ENCODE data around the gene GPR139. TPM values are rescaled to one million over a fixed set of nuclear protein-coding genes. Genes with fewer than 3 reads are reported as not detected.

The GPR139 gene
- not detected for polyA plus RNA-seq (ENCODE audit: insufficient read length)
- long read RNA-seq, donor 1: 0 reads
- long read RNA-seq, donor 2: 0 reads
- long read RNA-seq, donor 3: 0 reads
- long read RNA-seq, donor 4: 0 reads
- long read RNA-seq, donor 5: 0 reads
- long read RNA-seq, donor 6: 0 reads
- long read RNA-seq, donor 7: 0 reads
- long read RNA-seq, donor 8: 0 reads

- no peak for DNase-seq
These were observed at the start of gene GPR139 for GRCh38 chr16:20073203-20074098. Gene GPR139 (minus strand): TSS chr16:20073890. CDS start chr16:20073616, 274 bp downstream.

DNA sequence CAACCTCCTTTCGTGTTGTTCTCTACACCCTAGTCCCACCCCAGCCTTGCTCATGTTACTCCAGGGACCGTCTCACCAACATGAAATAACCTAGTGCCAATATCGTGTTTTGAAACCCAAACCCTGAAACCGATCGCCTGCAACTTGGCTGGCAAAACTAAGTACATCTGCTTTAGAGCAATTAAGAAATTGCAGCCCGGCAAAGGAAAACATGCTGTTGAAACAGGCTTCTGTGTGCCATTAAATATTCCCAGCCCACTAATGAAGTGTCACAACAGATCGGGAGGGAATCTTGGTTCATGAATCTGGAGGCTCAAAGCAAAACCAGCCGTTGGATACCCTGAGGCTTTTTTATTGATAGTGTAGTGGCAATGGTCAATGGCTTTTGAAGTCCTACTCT, 48.3 kb upstream of the GPR139 start:
- DNase-seq: no peak

DNA sequence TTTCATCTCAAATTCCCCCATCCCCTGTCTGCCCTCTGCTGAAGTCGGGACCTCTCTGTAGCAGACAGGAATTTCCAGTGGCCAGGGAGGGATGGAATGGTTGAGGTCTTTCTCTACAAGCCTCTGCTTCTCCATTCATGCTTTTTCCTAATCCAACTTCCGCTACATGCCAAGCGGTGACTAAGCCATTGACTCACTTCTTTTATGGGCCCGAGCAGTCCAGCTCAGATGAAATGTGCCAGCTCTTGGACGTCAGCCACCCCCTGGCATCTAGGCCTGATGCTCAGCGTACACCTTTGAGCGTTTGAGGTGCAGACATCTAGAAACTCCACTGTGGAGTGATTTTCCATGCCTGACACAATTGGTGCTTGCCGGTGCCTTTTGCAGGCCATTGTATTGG, 40.7 kb upstream of the GPR139 start:
- no peak for DNase-seq

GRCh38 chr16:20111143-20111542, 37.5 kb upstream of the GPR139 start:
- DNase-seq: no peak

DNA sequence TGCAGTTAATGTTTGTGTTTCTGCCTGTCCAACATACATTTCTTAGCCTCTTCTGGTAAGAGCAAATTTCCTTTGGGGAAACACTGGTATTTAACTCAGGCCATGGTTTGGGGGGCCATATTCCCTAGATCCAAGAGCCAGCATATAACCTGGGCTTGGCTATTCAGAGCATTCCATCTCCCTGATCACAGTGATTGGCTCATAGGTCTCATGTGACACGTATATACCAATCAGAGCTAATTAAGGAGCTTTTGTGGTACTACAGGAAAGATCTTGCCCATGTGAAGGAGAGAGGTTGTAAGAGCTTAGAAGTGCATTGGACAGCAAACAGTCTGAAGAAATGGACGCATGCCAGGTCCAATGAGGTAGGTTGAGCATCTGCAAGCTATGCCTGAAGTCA, 33.4 kb upstream of the GPR139 start:
- no peak for DNase-seq

DNA sequence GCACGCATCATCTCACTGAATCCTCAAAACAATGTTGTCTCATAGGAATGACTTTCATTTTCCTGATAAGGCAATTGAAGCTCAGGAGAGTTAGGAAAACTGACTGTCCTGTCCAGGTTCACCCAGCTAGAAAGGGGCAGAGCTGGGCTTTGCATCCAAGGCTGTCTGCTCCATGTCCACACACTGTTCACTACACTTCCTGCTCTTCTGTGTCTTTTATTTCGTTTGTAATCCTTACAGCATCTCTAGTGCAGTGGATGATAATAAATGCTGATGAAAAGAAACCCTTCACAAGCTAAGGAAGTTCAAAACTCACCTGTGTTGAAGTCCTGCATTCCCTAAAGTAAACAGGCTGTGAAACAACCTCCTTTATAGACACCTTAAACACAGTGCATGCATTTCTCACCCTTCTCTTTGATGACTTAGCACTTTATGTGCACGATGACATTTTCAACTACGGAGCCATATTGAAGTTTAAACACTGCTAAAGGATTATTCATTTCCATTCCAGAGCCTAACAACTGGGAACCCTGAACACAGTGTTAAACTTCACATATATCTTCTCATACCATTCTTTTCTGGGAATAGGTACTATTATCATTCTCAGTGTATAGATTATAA, 31.0 kb upstream of the GPR139 start:
- no peak for DNase-seq

- no peak for DNase-seq
These were observed 28.8 kb upstream of the GPR139 start for GRCh38 chr16:20102521-20102920.

- no peak for DNase-seq
These were observed 28.3 kb upstream of the GPR139 start for GRCh38 chr16:20102021-20102420.

GRCh38 chr16:20099375-20099774, 25.7 kb upstream of the GPR139 start:
- no peak for DNase-seq

DNA sequence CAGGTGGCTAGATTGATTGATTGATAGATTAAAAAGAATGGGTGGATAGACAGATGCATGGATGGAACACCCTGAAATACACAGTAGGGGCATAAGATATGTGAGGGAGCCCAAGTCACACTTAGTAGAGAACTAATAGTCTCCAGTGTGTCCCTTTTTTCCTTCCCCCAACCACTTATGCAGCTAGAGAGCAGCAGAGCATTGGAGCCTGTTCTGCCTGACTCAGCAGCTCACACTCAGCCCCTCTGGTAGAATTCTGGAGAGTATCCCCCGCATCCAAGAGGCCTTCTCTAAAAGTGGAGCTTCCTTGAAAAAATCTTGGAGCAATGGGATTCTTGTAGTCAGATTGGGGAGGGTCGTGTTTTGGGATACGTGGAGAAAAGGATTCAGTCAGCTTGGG, 20.5 kb upstream of the GPR139 start:
- no peak for DNase-seq

GRCh38 chr16:20089246-20089965, 15.7 kb upstream of the GPR139 start:
- no peak for DNase-seq

DNA sequence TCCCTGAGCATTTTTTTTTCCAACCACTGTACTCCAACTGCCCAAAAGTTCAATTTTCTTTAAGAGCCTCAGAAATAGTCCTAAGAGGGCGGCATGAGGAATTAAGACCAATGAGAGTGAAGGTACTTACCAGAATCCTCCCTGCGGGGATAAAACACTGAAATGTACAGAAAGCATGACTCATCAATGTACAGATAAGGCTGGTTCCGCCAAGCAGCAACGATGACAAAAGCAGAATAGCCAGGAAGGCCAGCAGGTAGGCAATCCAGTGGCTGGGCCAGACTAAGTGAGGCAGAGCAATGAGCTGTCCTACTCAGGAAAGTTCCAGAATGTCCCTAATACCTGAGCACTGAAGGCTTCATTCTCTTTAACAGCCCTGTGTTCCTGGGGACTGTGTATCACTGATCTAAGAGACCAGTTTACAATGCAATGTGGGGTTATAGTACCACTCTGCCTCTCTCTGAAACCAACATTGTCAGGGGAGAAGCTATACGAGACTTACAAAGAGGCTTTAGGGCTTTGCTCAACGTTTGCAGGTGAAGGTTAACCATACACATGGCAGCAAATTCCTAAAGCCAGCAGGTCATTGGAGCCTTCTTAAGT, 11.0 kb upstream of the GPR139 start:
- DNase-seq: no peak

- DNase-seq: no peak
These were observed 5.4 kb upstream of the GPR139 start for GRCh38 chr16:20079106-20079505.

DNA sequence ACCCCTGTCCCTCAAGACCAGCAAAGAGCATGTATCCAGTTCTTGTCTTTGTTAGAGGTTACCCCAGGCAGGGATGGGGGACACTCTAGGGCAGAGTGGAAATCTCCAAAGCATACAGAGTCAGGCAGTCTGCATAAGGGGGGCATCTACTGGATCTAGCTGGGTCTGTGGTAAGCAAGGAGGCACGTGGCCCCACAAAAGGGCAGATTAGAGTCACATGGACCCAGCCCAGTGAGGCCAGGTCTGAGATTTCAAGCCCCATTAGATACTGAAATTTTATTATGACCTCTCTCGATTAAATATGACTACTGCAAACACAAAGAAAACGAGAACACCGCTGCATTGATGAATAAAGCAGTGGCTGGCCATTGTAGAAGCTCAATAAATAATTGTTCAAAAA, 1.6 kb upstream of the GPR139 start:
- no peak for DNase-seq

DNA sequence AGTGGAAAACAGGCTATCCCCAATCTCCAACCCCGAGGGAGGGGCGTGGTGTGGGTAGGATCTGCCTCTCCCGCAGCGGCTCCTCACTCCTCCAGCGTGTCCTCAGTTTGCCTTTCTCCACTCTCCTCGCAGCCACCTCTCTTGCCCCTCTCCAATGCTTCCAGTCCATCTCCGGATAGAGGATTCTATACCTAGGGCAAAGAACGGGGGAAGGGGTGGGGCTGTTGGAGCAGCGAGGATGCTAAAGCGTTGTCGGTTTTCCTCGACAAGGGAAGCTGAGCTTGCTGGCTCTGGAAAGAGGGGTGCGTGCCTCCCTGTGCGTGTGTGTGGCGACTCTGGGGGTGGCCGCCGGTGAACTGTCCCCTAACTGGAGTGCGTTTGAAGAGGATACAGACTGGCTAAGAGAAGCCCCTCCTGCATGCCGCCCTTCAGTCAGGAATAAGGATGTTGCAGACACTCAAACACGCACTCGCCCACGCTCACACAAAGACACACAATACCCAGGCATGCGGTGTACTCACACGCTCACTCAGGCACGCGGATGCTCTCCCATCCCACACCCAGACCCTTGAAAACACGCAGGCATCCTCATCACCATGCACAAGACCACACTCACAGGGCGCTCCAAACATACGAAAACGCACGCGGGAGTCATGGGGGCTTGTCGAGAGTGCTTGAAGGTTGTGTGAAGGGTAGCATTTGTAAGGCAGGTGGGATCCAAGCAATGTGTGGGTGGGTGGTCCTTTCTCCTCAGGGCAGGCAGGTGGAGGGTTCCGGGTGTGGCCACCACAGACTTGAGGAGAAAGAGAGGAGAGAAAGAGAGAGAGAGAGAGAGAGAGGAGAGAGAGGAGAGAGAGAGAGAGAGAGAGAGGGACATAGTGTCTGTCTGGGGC, 655 bp upstream of the GPR139 start:
- no peak for DNase-seq

DNA sequence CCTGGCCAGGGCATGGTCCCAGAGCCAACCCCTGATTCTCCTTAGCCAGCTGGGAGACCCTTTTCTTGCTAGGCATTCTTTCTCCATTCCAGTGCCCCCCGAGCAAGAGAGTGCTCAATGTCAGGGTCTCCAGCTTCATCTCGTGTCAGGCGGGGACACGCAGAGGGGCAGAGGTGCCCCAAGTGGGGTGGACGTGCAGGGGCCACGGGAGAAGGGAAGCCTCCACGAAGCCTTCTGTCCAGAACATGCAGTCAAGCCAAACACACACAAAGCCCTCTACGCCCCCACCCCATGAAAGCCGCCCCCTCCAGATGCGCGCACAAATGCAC, 852 bp downstream of the GPR139 start:
- no peak for DNase-seq

DNA sequence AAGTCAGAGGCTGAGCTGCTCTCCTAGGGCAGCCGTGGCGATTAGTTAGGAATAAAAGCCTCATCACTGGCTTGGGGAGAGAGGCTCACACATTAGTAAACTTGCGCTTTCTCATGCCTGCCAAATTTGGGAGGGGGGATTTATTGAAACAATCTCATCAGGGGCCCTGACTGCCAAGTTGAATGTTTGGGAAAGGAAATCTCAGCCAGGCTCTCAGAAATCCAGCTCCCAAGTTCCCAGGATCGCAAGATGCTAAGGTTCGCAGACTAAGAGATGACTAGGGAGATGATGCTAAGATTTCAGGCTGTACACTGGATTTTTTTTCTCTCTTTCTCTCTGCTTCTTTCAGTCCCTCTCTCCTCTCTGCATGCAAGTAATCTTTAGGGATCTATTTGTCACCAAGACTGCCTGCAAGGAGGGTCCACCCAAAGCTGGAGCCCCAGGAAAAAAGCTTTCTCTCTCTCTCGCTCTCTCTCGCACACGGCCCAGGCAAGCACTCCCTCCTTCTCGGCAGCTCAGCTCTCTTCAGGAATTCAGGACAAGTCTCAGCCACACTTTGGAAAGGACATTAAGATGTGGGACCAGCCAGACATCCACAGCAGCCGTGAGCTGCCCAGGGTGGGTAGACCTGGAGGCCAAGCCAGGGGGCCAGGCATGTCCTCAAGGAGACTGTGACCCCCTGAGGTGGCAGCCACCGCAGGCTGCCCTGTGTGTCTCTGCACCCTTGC, 1.4 kb downstream of the GPR139 start:
- no peak for DNase-seq

GRCh38 chr16:20064931-20065330, 8.8 kb downstream of the GPR139 start:
- DNase-seq: no peak

GRCh38 chr16:20064520-20064919, 9.2 kb downstream of the GPR139 start:
- DNase-seq: no peak

DNA sequence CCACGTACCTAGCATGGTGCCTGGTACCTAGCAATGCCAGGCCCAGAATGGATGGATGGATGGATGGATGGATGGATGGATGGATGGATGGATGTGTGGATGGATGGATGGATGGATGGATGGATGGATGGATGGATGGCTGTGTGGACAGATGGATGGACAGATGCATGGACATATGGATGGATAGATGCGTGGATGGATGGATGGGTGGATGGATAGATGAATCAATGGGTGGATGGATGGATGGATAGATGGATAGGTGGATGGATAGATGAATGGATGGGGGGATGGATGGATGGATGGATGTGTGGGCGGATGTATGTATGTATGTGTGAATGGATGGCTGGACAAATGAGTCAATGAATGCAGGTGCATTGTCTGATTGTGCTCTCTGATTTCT, 12.6 kb downstream of the GPR139 start:
- no peak for DNase-seq

DNA sequence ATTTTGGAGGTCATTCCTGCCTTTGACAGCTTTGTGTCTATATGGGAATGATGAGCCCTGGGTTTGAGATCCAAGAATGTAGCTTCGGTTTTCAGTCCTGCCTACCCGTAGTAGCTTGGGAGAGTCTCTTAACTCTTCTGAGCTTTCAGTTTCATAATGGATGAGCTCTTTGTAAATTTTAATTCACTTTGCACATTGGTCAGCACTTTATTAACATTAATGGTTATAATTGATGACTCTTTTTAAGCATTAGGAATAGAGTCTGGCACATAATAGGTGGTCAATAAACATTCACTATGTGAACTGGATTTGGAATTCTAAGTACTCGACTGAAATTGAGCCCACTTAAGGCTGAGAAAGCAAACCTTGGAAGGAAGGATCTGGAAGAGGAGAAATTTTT, 17.3 kb downstream of the GPR139 start:
- no peak for DNase-seq

All from left kidney (tissue), 8 donors.